A549 (cell line): ENCODE measurements around the gene SRRD. TPM values are rescaled to one million over a fixed set of nuclear protein-coding genes. Genes with fewer than 3 reads are reported as not detected.

ENCODE experiments used
- ATAC-seq, 2 experiments: fragments of 200-7000 bp in 1 of 2; fragments of >200 bp in 1 of 2; cut with Nextera tagmentation in 1 of 2; cut with Tn5 transposase in 1 of 2; 3 replicates each; pipeline versions ENCODE4 v1.8.0 to v1.9.1; 2018 to 2020; ENCODE audit warnings: mild to moderate bottlenecking in 1 of 2, moderate library complexity in 1 of 2
- CTCF ChIA-PET: fragments of 300-600 bp; sonication (Branson Sonifier 250); formaldehyde crosslinking; extraction: SDS; loops from one replicate; lab custom pipeline; 2021; ENCODE audit warnings: antibody characterized with exemption, inconsistent platforms; lab: Yijun Ruan, JAX
- POLR2A ChIA-PET: fragments of 350-600 bp; formaldehyde crosslinking; extraction: SDS; loops from one replicate; lab custom pipeline; 2021; ENCODE audit warnings: antibody characterized with exemption, inconsistent platforms; lab: Yijun Ruan, JAX
- DNase-seq, 2 experiments: peaks; one replicate each; pipeline versions ENCODE4 v3.0.0 to v3.0.0-alpha.2; 2011 to 2016; ENCODE audit warnings: low read depth in 1 of 2, low spot score in 1 of 2
- FAIRE-seq: peaks from 2 replicates; lab custom pipeline; 2011; peaks lifted over from hg19 to GRCh38; lab: Jason Lieb, UNC
- H3K27ac ChIP-seq, 2 experiments: fragments of >200 bp; sonication (Bioruptor Twin); formaldehyde crosslinking; 3 replicates each; pipeline ENCODE4 v1.5.1; 2016 to 2017
- H3K4me1 ChIP-seq: fragments of >200 bp; sonication (Bioruptor Twin); formaldehyde crosslinking; 3 replicates; pipeline ENCODE4 v1.6.1; 2016
- H3K4me2 ChIP-seq: fragments of >200 bp; sonication (Bioruptor Twin); formaldehyde crosslinking; 3 replicates; pipeline ENCODE4 v1.6.1; 2016
- H3K4me3 ChIP-seq: fragments of >200 bp; sonication (Bioruptor Twin); formaldehyde crosslinking; 3 replicates; pipeline ENCODE4 v1.5.1; 2016
- H3K9me3 ChIP-seq: fragments of >200 bp; sonication (Bioruptor Twin); formaldehyde crosslinking; 3 replicates; pipeline ENCODE4 v1.6.1; 2016
- ATOH8 ChIP-seq: fragments of 250-450 bp; sonication (Bioruptor Pico); IDR thresholded peaks from 2 replicates; pipeline ENCODE4 v1.5.0; 2020; ENCODE audit warnings: low read depth, mild to moderate bottlenecking, moderate library complexity
- BHLHE40 ChIP-seq: IDR thresholded peaks from 2 replicates; pipeline ENCODE4 v1.6.1; 2012; ENCODE audit warnings: low read depth, low read length, inconsistent platforms
- CBX2 ChIP-seq: fragments of 200-600 bp; sonication (generic); IDR thresholded peaks from 2 replicates; pipeline ENCODE4 v1.6.1; 2016; ENCODE audit warnings: low read depth, mild to moderate bottlenecking, borderline replicate concordance
- CBX8 ChIP-seq: fragments of 200-600 bp; sonication (generic); IDR thresholded peaks from 2 replicates; pipeline ENCODE4 v1.6.1; 2016
- CEBPB ChIP-seq, 2 experiments: fragments of >200 bp in 1 of 2; sonication (Bioruptor Twin) in 1 of 2; formaldehyde crosslinking in 1 of 2; IDR thresholded peaks; 2 replicates each; pipeline ENCODE4 v1.6.1; 2012 to 2016
- CHD2 ChIP-seq: fragments of 150-350 bp; IDR thresholded peaks from 2 replicates; pipeline ENCODE4 v1.6.1; 2014; ENCODE audit warnings: low read length; ENCODE audit not compliant: partially characterized antibody
- CHD4 ChIP-seq: fragments of 200-600 bp; sonication (generic); IDR thresholded peaks from 2 replicates; pipeline ENCODE4 v1.6.1; 2016; ENCODE audit warnings: antibody characterized with exemption, mild to moderate bottlenecking, borderline replicate concordance
- EHMT2 ChIP-seq: fragments of 200-600 bp; sonication (generic); IDR thresholded peaks from 2 replicates; pipeline ENCODE4 v1.6.1; 2016; ENCODE audit warnings: antibody characterized with exemption, low read depth, mild to moderate bottlenecking, moderate library complexity
- EP300 ChIP-seq, 2 experiments: fragments of >200 bp; sonication (Bioruptor Twin); formaldehyde crosslinking; IDR thresholded peaks; 2 replicates in 1 of 2; 3 replicates in 1 of 2; pipeline ENCODE4 v1.6.1; 2016 to 2017
- ESRRA ChIP-seq: fragments of 150-350 bp; IDR thresholded peaks from 2 replicates; pipeline ENCODE4 v1.6.1; 2014; ENCODE audit warnings: mild to moderate bottlenecking, low read length, borderline replicate concordance
- FOSB ChIP-seq: fragments of 250-450 bp; sonication (Bioruptor Pico); IDR thresholded peaks from 2 replicates; pipeline ENCODE4 v1.5.0; 2020; ENCODE audit warnings: mild to moderate bottlenecking, moderate library complexity
- FOSL2 ChIP-seq, 2 experiments: fragments of 450-650 bp in 1 of 2; fragments of >200 bp in 1 of 2; sonication (Bioruptor Twin) in 1 of 2; formaldehyde crosslinking; IDR thresholded peaks; 2 replicates each; pipeline versions ENCODE4 v1.5.0 to v1.6.1; 2016 to 2020; ENCODE audit warnings: mild to moderate bottlenecking in 1 of 2, moderate library complexity in 1 of 2
- GATA3 ChIP-seq: IDR thresholded peaks from 2 replicates; pipeline ENCODE4 v1.6.1; 2012; ENCODE audit warnings: borderline replicate concordance
- HES2 ChIP-seq: fragments of >200 bp; sonication (Bioruptor Twin); formaldehyde crosslinking; IDR thresholded peaks from 2 replicates; pipeline ENCODE4 v1.6.1; 2016
- HEYL ChIP-seq: fragments of 250-450 bp; sonication (Bioruptor Pico); IDR thresholded peaks from 2 replicates; pipeline ENCODE4 v1.8.0; 2021; ENCODE audit warnings: mild to moderate bottlenecking, moderate library complexity
- HOXA7 ChIP-seq: fragments of 250-450 bp; sonication (Bioruptor Pico); IDR thresholded peaks from 2 replicates; pipeline ENCODE4 v1.5.0; 2020; ENCODE audit warnings: mild to moderate bottlenecking, moderate library complexity
- HOXB13 ChIP-seq: fragments of 250-450 bp; sonication (Bioruptor Pico); IDR thresholded peaks from 2 replicates; pipeline ENCODE4 v1.5.0; 2020; ENCODE audit warnings: low read depth, mild to moderate bottlenecking, moderate library complexity
- JUN ChIP-seq, 2 experiments: fragments of >200 bp; sonication (Bioruptor Twin); formaldehyde crosslinking; IDR thresholded peaks; 2 replicates in 1 of 2; 3 replicates in 1 of 2; pipeline ENCODE4 v1.6.1; 2016 to 2017
- KDM1A ChIP-seq: fragments of 200-600 bp; sonication (generic); IDR thresholded peaks from 2 replicates; pipeline ENCODE4 v1.6.1; 2016; ENCODE audit warnings: low read depth, mild to moderate bottlenecking
- KDM5A ChIP-seq: fragments of 200-600 bp; sonication (generic); IDR thresholded peaks from 2 replicates; pipeline ENCODE4 v1.6.1; 2016; ENCODE audit warnings: antibody characterized with exemption, mild to moderate bottlenecking
- MAFK ChIP-seq: fragments of 450-650 bp; IDR thresholded peaks from 2 replicates; pipeline ENCODE4 v1.6.1; 2014; ENCODE audit not compliant: partially characterized antibody
- NFE2L2 ChIP-seq: fragments of 150-350 bp; conservative IDR thresholded peaks from 2 replicates; pipeline ENCODE4 v1.6.1; 2014; ENCODE audit warnings: low read length
- NR3C1 ChIP-seq: fragments of >200 bp; sonication (Bioruptor Twin); formaldehyde crosslinking; IDR thresholded peaks from 3 replicates; pipeline ENCODE4 v1.6.1; 2017
- PBX3 ChIP-seq: IDR thresholded peaks from 2 replicates; pipeline ENCODE4 v1.6.1; 2012
- PHF8 ChIP-seq: fragments of 200-600 bp; sonication (generic); IDR thresholded peaks from 2 replicates; pipeline ENCODE4 v1.6.1; 2016; ENCODE audit warnings: low read depth, mild to moderate bottlenecking, antibody characterized with exemption, moderate library complexity, borderline replicate concordance
- POLR2AphosphoS2 ChIP-seq: conservative IDR thresholded peaks from 2 replicates; pipeline ENCODE4 v1.6.1; 2012; ENCODE audit warnings: low read length, improper control_type of control experiment, inconsistent platforms
- RAD21 ChIP-seq, 2 experiments: fragments of >200 bp in 1 of 2; sonication (Bioruptor Twin) in 1 of 2; formaldehyde crosslinking in 1 of 2; IDR thresholded peaks in 1 of 2; conservative IDR thresholded peaks in 1 of 2; 2 replicates in 1 of 2; 3 replicates in 1 of 2; pipeline ENCODE4 v1.6.1; 2012 to 2018; ENCODE audit warnings: inconsistent platforms in 1 of 2
- RARB ChIP-seq: fragments of 250-450 bp; sonication (Bioruptor Pico); IDR thresholded peaks from 2 replicates; pipeline ENCODE4 v1.8.0; 2021; ENCODE audit warnings: mild to moderate bottlenecking, moderate library complexity
- REST ChIP-seq: fragments of 200-600 bp; sonication (generic); IDR thresholded peaks from 2 replicates; pipeline ENCODE4 v1.6.1; 2016; ENCODE audit warnings: antibody characterized with exemption, mild to moderate bottlenecking, moderate library complexity
- RFX5 ChIP-seq: fragments of 450-650 bp; IDR thresholded peaks from 2 replicates; pipeline ENCODE4 v1.7.1; 2014; ENCODE audit warnings: antibody characterized with exemption, mild to moderate bottlenecking, moderate library complexity
- RNF2 ChIP-seq: fragments of 200-600 bp; sonication (generic); IDR thresholded peaks from 2 replicates; pipeline ENCODE4 v1.6.1; 2016; ENCODE audit warnings: low read depth, mild to moderate bottlenecking, antibody characterized with exemption, moderate library complexity, borderline replicate concordance
- SMC3 ChIP-seq: fragments of >200 bp; sonication (Bioruptor Twin); formaldehyde crosslinking; IDR thresholded peaks from 3 replicates; pipeline ENCODE4 v1.6.1; 2018; ENCODE audit warnings: inconsistent platforms
- TP53 ChIP-seq: fragments of 250-450 bp; sonication (Bioruptor Pico); IDR thresholded peaks from 2 replicates; pipeline ENCODE4 v1.5.0; 2021; ENCODE audit warnings: mild to moderate bottlenecking, moderate library complexity
- ZSCAN20 ChIP-seq: fragments of 250-450 bp; sonication (Bioruptor Pico); IDR thresholded peaks from 2 replicates; pipeline ENCODE4 v1.8.0; 2022; ENCODE audit warnings: mild to moderate bottlenecking, moderate library complexity
- WGBS: methylation state at CpG from one replicate; pipeline ENCODE4 v1.1.6; 2017; ENCODE audit errors: missing lambda C conversion rate; 5-methylcytosine and 5-hydroxymethylcytosine counted together
- polyA minus RNA-seq: library from RNA; depleted of rRNA, polyadenylated mRNA; stranded (reverse); fragments of >200 nt; gene quantifications from 2 replicates; pipeline ENCODE4 v1.2.3, GENCODE V29; 2011; rRNA and poly(A)+ RNA removed
- polyA plus RNA-seq, 4 experiments: library from polyadenylated mRNA; depleted of rRNA in 3 of 4; stranded (reverse); fragments of >200 nt; fragmentation: RNase III in 1 of 4; extraction: RNeasy Plus Mini Kit Qiagen cat#74134 plus additional on column Dnase treatment in 1 of 4; gene quantifications; 2 replicates in 3 of 4; 3 replicates in 1 of 4; pipeline ENCODE4 v1.2.3, GENCODE V29; 2011 to 2017

The SRRD gene
- 36.4 and 38.4 TPM in 2 replicates for polyA plus RNA-seq (2011; rRNA removed)
- 12.5 and 13.6 TPM in 2 replicates for polyA plus RNA-seq (2012; cell fraction: cytosol; rRNA removed)
- 3.3 and 5.4 TPM in 2 replicates for polyA plus RNA-seq (2012; cell fraction: nucleus; rRNA removed)
- 13.1 to 14.2 TPM (median 14.1 TPM) in 3 replicates for polyA plus RNA-seq (2017; fragmentation: RNase III; extraction: RNeasy Plus Mini Kit Qiagen cat#74134 plus additional on column Dnase treatment)
- polyA minus RNA-seq = 14.3 and 15.1 TPM in 2 replicates

- ATAC-seq (peak; percentile 89 to 92), DNase-seq (peak; percentile 62 to 86), FAIRE-seq (no peak)
- POLR2A ChIA-PET = interaction anchor here (0.6 to 2.2 kb wide), 10 partner anchors 9 to 189 kb away, joined by 3 to 8 read pairs (median 4); partner anchors contain the start of gene TFIP11
- CTCF ChIA-PET = interaction anchor here (0.6 to 4.0 kb wide), 4 partner anchors 8 to 136 kb away, joined by 3 to 17 read pairs (median 3); no protein-coding TSS in a partner anchor
- Histone ChIP-seq H3K4me2 (peak within 1 kb of the TSS; percentile 94), H3K4me1 (peaks cover 17% of the 10 kb centered on the region; the same call in 2 of the 3 replicates), H3K27ac (peak within 1 kb of the TSS; percentile 86 to 100), H3K9me3 (no peaks in the 10 kb centered on the region), H3K4me3 (peak within 1 kb of the TSS; percentile 84)
- under 1% methylated on average over 24 of the region's 85 CpGs for WGBS
- TF ChIP-seq ESRRA (0 out of 2 replicates have a peak, but pooled peaks have one; percentile 14), HEYL (CRISPR knock-in tag) (no peak), BHLHE40 (0 out of 2 replicates have a peak, but pooled peaks have one; percentile 12), ATOH8 (CRISPR knock-in tag) (peak; percentile 35; the same call in 1 of the 2 replicates), CHD4 (no peak), NFE2L2 (no peak), RNF2 (no peak), FOSB (CRISPR knock-in tag) (no peak), RARB (CRISPR knock-in tag) (no peak), REST (no peak), CBX8 (no peak), EHMT2 (no peak), GATA3 (no peak), RAD21 (conservative IDR thresholded peaks at IDR 0.05 in 1 of 2, IDR thresholded peaks at IDR 0.05 in 1 of 2) (no peak), HOXA7 (no peak), EP300 (IDR thresholded peaks at IDR 0.05) (no peak), HES2 (no peak), CHD2 (no peak), CEBPB (IDR thresholded peaks at IDR 0.05) (no peak), SMC3 (no peak), PHF8 (peak; percentile 55; the same call in 1 of the 2 replicates), FOSL2 (IDR thresholded peaks at IDR 0.05) (no peak), FOSL2 (CRISPR knock-in tag; IDR thresholded peaks at IDR 0.05) (peak; percentile 40; the same call in 1 of the 2 replicates), MAFK (no peak), CBX2 (no peak), TP53 (CRISPR knock-in tag) (no peak), HOXB13 (CRISPR knock-in tag) (no peak), RFX5 (no peak), ZSCAN20 (CRISPR knock-in tag) (no peak), NR3C1 (no peak), JUN (IDR thresholded peaks at IDR 0.05) (peak; percentile 37 to 81; a peak in 3 of 5 replicates), KDM1A (peak; percentile 98), PBX3 (no peak), POLR2AphosphoS2 (no peak), KDM5A (peak; percentile 86)
Measured at GRCh38 chr22:26483439-26484359, at the start of gene SRRD, which contains the start of gene HPS4. Gene SRRD (plus strand): TSS chr22:26483877. CDS start chr22:26483891, 14 bp downstream. Gene HPS4 (minus strand): TSS chr22:26483783. CDS start chr22:26481762, 2,021 bp downstream.
